NCI-H2081 treated with DMSO at 0.1 percent for 48 hours (cell line): ENCODE results near the gene CSNK1G2.
"Not testable (repeated sequence)": the region's sequence is repeated elsewhere in the genome, so short reads cannot be mapped to it uniquely, and the experiment has no call there.

ENCODE experiments used
- DNase-seq: peaks from one replicate; lab custom pipeline; 2025; lab: John Stamatoyannopoulos, UW

Gene CSNK1G2

DNA sequence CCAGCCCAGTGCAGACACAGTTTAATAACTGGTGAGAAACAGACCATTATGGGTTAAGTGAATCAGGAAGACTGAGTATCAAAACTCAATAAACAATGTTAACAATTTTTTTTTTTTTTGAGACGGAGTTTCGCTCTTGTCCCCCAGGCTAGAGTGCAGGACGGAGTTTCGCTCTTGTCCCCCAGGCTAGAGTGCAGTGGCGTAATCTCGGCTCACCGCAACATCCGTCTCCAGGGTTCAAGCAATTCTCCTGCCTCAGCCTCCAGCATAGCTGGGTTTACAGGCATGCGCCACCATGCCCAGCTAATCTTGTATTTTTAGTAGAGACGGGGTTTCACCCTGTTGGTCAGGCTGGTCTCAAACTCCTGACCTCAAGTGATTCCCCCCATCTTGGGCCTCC, 47.5 kb downstream of the CSNK1G2 start:
- not testable (repeated sequence) for DNase-seq

DNA sequence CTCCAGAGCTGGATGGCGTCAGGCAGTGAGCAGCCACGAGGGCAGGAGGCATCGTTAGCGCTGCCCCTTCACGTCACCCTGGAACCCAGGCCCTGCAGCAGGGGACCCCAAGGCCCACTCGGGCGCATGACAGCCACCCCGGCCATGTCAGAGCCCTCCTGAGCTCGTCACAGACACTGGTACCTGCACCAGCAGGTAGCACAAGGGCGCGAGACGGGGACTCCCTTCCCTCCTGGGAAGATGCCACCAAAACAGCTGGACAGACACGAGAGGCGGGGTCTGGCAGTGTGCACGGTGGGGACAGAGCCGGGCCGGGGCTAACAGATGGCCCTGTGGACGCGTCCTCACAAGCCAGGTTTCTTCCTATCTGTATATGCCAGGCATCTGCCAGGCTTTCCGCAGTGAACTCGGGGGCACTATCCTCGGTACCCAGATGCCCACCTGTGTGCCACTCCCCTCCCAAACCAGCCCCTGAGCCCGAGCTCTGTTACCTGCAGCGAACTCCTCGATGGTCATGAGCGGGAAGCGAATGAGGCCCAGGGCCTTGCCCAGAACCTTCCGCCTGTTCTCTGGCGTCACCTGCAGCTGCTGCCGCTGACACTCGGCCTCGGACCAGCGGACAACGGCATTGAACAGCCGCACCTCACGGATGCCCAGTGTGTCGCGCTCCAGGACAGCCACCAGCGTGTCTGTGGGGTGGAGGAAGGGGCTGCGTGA, 48.7 kb downstream of the CSNK1G2 start:
- DNase-seq: no peak

DNA sequence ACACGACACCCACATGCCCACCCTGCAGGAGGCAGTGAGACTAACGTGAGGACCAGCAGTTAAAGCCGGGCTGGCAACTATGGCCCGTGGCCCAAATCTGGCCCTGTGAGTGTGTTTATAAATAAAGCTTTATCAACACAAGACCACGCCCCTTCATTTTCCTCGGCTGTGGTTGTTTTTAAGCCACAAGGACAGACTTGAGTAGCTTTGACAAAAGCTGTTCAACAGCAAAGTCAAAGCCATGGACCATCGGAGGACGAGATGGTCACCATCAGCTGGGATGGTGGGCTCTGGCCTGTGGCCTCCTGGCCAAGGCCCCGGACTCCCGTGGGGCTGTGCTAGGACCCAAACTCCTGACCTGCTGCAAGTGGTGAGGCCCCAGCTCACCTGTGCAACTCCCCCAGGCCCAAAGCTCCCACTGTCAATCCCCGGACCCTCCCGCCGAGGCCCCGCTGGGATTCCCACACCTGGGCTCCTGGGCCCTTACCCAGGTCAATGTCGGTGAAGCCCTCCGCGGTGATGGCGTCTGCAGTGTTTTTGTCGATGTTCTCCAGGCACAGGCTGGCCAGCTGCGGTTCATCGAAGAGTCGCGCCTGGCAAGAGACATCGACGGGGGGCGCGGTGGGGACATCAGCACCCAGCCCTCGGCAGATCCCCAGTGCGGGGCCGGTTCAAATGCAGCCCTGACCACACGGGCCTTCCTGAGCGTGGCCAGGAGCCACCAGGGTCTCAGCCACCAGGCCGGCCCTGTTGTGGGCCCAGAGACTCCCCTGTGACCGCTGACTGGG, 49.5 kb downstream of the CSNK1G2 start:
- no peak for DNase-seq

DNA sequence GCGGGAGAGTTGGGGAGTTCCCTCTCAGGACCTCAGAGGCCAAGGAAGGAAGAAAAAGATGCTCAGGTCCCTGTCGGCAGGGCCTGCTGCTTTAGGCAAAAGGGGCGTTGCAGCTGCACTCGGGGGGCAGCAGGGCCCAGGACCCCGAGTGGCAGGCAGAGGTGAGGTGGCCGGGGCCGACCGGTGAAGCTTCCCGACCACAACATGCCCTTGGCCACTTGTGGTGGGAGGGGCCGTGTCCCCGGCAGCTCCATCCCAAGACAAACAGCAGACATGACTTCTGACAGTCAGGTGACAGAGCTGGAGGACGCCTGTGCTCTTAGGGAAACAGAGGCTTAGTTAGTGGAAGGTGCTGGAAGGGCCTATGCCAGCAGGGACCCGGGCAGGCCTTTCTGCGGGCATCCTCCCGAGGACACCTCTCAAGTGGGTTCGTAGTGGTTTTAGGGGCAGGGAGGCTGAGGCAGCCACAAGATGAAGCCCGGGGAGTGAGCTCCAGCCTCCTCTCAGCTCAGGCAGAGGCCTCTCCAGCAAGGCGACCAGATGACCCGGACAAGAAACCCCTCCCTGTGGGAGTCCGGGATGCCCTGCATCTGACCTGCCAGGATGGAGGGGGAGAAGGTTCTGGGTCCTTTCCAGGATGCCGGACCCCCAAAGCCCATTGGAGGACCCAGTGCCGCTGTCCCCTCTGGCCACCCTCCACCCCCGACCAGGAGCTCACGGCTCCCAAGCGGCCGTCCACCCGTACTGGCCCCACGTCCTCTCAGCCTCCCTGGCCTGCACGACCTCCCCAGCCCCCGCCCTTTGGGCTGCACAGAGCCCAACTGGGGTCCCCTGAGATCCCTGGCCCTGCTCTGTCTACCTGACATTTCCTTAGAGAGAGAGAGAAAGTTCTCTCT, 50.3 kb downstream of the CSNK1G2 start:
- DNase-seq: no peak

DNA sequence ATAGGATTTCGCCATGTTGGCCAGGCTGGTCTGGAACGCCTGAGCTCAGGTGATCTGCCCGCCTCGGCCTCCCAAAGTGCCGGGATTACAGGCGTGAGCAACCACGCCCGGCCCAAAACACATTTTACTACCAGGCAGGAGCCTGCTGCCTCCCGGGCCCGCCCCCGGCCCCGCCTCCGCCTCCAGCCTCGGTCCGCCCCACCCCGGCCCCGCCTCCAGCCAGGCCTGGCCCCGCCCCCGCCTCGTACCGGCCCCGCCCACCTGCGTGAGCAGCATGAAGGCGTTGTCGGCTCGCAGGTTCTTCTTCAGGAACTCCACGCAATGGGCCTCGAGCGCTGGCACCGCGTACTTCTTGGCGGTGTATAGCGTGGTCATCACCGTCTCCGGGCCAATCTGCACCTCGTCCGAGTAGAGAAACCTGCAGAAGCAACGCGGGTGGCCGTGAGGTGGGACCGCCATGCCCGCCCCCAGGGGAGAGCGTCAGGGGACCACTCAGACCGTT, 51.8 kb downstream of the CSNK1G2 start:
- no peak for DNase-seq

DNA sequence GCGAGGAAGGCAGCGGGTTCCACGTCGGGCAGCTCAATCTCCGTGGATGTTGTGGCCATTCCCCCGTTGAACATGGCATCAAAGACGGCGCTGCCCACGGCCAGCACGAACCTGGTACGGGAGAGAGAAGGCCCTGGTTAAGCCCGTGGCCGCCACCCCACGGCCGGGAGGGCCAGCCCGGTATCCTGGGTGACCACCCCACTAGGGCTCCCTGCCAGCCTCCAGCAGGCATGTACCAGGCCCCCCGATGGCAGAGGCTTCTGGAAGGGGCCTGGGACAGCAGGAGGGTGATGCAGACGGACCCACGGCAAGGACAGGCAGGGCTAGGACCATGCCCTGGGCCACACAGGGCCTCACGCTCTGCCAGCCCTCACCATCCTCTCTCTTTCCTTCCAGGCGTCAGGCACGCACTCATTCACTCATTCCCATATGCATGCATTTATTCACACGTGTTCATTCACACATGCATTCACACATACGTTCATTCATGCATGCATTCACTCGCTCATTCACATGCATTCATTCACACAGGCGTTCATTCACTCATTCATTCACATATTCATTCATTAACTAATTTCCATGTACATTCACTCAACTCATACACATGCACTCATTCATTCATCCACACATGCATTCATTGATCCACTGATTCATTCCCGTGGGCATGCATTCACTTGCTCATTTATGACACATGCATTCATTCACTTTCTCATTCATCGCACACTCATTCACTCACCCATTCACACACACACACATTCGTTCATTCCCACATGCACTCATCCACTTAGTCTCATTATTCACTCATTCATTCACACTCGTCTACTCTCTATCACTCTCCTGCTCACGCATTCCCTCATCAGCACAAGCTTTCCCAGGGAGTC, 56.6 kb downstream of the CSNK1G2 start:
- DNase-seq: no peak

DNA sequence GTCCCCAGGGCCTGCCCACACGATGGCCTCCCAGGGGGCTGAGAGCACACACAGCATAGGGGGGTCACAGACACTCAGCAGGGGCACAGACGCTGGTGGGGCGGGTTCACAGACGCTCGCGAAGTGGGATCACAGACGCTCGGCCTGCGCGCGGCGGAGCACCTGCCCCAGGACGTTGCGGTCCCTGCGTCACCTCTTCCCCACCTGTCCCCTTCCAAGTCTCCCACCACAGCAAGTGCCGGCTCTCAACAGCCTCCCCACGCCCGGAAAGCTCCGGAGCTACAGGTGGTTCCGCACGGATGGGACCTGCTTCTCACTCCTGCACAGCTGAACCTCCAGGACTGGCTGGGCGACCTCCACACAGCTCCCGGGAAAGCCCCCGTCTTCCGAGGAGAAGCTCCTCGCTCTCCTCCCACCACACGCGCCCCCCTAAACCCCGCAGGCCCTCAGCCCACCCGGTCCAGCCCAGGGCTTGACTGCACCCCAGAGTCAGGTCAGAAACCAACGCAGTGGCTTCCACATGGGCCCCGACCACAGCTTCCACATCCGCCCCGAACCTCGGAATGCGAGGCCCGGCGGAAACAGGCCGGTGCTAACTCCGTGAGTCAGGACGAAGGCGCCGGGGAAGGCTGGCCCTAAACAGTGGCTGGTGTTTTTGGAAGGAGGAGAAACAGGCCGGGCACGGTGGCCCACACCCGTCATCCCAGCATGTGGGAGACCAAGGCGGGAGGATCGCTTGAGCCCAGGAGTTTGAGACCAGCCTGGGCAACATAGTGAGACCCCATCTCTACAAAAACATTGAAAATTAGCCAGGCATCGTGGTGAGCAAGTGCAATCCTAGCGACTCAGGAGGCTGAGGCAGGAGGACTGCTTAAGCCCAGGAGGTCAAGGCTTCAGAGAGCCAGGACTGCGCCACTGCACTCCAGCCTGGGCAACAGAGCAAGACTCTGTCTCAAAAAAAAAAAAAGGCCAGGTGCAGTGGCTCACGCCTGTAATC, 58.0 kb downstream of the CSNK1G2 start:
- DNase-seq: no peak

DNA sequence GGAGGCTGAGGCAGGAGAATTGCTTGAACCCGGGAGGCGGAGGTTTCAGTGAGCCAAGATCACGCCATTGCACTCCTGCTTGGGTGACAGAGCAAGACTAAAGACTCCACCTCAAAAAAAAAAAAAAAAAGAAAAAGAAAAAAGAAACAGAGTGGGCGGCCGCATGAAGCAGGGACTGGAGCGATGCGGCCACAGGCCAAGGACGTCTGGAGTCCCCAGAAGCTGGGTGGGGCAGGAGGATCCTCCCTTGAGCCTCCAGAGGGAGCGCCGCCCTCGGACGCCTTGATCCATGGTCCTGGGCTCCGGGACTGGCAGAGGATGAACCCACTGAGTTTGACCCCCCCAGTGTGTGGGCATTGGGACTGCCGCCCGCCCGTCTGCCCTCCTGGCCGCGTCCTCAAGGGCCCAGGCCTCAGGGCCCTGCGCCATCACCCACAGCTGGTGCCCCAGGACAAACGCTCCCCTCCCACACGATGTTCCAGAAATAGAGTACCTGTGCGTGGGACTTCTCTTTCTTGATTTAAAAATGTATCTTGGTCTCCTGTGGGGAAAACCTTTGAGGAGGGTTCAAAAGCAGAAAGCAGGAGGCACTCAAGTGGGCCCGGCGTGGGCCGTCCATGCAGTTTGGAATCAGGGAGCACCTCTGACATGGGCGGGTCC, 59.0 kb downstream of the CSNK1G2 start:
- DNase-seq: no peak

DNA sequence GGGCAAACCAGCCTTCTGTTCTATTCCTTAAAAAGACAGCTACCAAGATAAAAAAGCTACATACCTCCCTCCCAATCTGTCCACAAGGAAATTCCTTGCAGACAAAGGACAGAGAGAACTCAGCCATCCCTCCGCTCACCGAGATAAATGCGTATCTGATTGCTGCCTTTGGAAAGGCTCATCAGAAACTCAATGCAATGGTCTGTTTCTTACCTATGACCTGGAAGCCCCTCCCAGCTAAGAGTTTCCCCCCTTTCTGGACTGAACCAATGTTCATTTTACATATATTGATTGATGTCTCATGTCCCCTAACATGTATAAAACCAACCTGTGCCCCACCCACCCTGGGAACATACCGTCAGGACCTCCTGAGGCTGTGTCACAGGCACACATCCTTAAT, 62.9 kb downstream of the CSNK1G2 start:
- DNase-seq: no peak

DNA sequence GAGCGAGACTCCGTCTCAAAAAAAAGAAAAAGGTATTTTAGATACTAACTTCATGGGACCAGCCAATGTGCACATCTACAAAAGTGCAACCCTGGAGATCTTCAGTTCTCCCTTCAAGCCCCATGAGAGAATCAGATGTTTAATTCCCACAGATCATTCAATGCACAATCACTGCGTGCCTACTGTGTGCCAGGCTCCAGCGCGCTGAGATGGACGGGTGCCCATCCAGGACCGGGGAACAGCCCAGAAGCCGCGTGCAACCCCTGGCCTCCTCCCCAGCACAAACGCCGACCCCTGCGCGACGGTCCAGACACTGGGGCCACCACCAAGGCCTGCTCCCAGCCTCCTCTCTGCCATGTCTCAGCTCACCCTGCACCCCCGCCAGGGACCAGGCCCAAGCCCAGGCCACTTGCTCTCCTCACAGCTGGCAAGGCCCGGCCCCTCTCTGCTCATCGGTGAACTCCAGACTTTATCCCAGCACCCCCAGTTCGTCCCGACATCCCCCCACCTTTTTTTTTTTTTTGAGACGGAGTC, 69.2 kb downstream of the CSNK1G2 start:
- DNase-seq: no peak

DNA sequence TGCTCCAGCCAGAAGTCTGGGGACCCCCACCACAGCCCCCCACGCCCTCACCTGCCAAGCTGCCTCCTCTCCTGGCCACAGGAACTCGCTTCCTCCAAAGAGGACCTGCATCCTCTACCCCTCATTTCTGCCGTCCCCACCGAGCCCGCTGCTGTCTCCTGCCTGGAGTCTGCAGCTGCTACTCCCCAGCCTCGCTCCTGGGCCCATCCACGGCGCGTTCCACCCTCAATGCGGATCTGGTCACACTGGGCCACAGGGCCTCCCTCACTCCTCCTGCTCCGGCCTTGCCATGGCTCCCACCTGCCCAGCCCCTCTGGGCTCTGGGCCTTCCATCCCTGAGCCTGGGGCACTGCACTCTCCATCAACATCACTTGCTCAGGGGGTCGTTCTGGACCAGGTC, 70.2 kb downstream of the CSNK1G2 start:
- no peak for DNase-seq

DNA sequence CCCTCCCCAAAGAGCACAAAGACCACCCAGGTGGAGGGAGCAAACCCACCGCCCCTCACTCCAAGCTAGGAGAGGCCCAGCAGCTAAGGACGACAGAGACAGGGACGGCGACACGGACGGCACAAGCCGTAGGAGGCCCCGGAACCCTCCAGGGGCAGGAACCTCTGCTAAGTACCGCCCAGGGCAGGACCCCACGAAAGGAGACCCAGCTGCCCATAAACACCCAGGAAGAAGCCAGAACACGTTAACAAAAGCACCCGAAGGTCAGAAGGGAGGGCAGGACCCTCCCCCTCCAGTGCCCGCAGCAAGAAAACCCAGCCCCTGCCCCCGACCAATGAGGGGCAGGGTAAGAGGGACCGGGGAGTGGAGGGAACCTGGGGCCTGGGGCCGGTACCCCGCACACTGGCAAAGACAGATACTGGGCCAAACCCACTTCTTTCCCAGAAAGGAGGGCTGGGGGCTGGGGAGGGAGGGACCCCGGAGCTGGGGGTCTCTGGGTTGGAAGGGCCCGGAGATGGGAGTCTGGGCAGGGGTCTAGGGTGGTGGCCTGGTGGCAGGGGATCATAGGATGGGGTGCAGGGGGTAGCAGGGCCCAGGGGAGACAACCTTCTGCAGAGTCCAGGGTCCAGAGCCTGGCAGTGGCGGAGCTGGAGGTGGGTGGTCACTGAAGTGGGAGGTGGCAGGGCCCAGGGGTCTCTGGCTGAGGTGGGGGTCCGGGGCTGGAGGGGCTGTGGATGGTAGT, 72.1 kb downstream of the CSNK1G2 start:
- no peak for DNase-seq

DNA sequence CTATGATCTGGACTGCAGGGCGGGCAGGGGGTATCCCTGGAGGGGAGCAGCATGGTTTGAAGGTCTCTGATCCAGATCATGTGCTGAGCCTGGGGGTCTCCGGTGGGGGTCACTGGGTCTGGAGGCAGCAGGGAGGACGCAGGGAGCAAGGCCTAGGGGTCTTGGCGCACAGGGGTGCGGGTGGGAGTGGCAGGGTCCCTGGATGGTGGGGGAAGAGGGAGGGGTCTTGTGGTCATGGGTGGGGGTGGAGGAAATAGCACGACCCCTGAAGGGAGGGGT, 72.7 kb downstream of the CSNK1G2 start:
- DNase-seq: no peak

DNA sequence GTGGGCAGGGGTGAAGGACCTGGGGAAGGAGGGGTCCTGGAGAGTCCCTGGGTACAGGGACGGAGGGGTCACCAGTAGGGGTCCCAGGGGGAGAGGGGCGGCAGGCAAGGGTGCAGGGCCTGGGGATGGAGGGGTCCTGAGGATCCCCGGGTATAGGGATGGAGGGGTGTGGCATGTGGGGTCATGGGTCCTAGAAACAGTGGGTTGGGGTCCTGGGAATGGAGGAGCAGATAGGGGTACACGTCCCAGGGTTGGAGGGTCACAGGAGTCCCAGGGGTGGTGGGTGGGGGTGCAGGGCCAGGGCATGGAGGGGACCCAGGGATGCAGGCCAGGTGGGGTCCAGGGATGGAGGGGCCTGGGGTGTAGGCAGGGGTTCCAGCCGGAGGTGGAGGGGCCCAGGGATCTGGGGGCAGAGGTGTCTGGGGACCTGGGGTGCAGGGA, 73.2 kb downstream of the CSNK1G2 start:
- no peak for DNase-seq

DNA sequence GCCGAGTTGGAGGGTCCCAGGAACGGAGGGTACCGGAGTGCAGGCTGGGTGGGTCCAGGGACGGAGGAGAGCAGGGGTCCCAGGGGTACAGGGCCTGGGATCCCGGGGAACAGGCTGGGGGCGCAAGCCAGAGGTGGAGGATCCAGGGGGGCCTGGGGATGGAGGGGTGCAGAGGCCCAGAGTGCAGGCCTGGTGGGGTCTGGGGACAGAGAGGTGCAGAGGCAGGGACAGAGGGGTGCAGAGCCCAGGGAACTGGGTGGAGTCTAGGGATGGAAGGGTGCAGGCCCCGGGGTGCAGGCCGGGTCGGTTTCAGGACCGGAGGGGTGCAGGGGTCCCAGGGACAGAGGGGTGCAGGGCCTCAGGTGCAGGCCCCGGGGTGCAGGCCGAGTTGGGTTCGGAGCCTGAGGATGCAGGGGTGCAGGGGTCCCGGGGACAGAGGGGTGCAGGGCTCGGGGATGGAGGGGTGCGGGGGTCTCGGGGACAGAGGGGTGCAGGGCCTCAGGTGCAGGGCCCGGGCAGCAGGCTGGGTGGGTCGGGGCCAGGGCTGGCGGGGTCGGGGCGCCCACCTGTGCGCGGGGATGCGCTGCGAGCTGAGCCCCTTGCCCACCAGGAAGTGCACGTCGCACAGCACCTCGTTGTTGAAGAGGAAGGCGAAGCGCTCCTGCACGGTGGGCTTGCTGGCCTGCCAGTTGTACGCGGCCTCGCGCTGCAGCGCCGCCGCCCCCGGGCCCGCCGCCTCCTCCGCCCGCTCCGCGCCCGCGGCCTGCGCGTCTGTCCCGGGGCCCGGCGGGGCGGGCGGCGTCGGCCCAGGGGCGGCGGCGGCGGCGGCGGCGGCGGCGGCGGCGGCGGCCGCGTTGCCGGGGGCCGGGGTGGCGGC, 74.0 kb downstream of the CSNK1G2 start:
- DNase-seq: no peak

DNA sequence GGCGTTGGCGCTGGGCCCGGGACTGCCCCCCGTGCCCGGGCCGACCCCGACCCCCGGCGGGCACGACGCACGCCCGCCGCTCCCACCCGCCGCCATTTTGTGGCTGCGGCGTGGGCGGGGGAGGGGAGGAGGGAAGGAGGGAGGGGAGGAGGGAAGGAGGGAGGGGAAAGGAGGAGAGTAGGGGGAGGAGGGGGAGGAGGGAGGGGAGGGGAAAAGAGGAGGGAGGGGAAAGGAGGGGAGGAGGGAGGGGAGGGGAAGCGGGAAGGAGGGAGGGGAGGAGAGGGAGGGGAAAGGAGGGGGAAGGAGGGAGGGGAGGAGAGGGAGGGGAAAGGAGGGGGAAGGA, 74.6 kb downstream of the CSNK1G2 start, which contains the start of gene BTBD2:
Gene BTBD2, minus strand, starts transcription at position 107 of the 343 bp plus-strand sequence. Its CDS starts 11 bp downstream, at position 96.
- DNase-seq: no peak

DNA sequence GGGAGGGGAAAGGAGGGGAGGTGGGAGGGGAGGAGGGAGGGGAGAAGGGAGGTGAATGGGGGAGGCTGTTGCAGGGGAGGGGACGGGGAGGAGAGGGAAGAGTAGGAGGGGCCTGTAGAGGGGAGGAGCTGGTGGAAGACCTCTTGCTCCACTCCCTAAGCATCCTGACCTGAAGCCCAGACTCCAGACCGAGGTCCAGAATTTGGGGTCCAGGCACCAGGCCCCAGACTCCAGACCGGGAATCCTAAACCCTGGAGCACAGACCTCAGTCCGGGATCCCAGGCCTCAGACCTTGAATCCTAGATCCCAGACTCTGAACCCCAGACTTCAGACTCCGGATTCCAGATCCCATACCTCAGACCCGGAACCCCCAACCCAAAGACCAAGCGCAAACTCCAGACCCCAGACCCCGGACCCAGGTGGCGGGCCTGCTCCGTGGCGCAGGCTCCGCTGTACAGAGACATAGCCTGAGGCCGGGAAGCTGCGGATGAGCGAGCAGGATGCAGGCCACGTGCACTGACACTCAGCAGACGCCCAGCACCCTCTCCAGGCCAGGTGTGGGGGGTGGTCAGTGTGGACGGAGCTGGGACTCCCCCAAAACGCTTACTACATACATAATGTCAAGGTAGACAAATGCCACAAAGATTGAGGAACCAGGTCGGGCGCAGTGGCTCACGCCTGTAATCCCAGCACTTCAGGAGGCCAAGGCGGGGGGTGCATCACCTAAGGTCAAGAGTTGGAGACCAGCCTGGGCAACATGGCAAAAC, 75.3 kb downstream of the CSNK1G2 start:
- no peak for DNase-seq
